Hepatocyte (in vitro differentiated cells): ENCODE measurements around the gene CCDC102A.

Experiments
- EZH2 ChIP-seq: fragments of 200-600 bp; sonication (generic); IDR thresholded peaks from 2 replicates; pipeline ENCODE4 v1.6.1; 2016; ENCODE audit warnings: antibody characterized with exemption, mild to moderate bottlenecking, borderline replicate concordance
- EZH2phosphoT487 ChIP-seq: fragments of 200-600 bp; sonication (generic); IDR thresholded peaks from one replicate; pipeline ENCODE4 v1.6.1; 2018; ENCODE audit warnings: antibody characterized with exemption, mild to moderate bottlenecking, low read depth, moderate library complexity; ENCODE audit not compliant: unreplicated experiment, severe bottlenecking
- TF ChIP-seq, protein P1 (sequence below): fragments of 200-600 bp; sonication (generic); IDR thresholded peaks from 2 replicates; pipeline ENCODE4 v1.5.1; 2016; ENCODE audit warnings: antibody characterized with exemption, mild to moderate bottlenecking; ENCODE audit not compliant: poor library complexity

DNA sequence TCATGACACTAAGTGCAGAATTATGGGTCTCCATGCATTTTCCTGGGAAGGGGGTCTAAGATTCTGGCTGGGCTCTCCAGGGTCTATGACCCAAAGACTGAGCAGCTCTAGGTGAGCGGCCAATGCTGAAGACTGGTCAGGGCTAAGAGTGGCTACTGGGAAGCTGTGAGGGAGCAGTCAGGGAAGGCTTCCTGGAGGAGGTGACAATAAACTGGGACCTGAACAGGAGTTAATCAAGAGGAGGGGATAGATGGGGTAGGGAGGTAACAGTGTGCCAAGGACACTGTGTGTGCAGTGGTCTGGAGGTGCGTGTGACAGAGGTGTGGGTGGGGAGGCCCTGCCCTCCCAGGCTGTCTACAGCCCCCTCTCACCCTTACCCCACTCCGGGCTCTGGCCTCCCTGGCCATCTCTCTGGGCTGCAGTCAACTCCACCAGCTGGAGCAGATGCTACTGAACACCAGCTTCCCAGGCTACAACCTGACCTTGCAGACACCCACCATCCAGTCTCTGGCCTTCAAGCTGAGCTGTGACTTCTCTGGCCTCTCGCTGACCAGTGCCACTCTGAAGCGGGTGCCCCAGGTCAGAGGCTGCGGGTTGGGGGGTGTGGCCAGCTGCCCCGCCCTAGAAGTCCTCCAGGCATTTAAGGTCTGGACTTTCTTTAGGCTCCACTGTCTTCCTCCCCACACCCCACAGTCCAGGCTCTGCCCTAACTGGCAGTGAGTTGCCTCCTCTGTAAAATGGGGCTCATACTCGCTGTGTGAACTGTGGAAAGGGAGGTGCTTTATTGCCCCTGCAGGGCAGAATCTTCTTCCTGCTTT is 26.5 kb upstream of the CCDC102A start:
- TF ChIP-seq, protein P1, sequence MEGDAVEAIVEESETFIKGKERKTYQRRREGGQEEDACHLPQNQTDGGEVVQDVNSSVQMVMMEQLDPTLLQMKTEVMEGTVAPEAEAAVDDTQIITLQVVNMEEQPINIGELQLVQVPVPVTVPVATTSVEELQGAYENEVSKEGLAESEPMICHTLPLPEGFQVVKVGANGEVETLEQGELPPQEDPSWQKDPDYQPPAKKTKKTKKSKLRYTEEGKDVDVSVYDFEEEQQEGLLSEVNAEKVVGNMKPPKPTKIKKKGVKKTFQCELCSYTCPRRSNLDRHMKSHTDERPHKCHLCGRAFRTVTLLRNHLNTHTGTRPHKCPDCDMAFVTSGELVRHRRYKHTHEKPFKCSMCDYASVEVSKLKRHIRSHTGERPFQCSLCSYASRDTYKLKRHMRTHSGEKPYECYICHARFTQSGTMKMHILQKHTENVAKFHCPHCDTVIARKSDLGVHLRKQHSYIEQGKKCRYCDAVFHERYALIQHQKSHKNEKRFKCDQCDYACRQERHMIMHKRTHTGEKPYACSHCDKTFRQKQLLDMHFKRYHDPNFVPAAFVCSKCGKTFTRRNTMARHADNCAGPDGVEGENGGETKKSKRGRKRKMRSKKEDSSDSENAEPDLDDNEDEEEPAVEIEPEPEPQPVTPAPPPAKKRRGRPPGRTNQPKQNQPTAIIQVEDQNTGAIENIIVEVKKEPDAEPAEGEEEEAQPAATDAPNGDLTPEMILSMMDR = no peak
- no peak for TF ChIP-seq EZH2phosphoT487
- no peak for TF ChIP-seq EZH2
